Mucosa of rectum (tissue), 2 donors: ENCODE measurements around the gene BLVRA.
"Not testable (repeated sequence)": the region's sequence is repeated elsewhere in the genome, so short reads cannot be mapped to it uniquely, and the experiment has no call there.

ENCODE experiments used
- H3K27ac ChIP-seq, 2 donors: one replicate each; pipeline ENCODE4 v1.7.0; 2013; ENCODE audit warnings: inconsistent platforms in 2 of 2, low read depth in 2 of 2, low read length in 2 of 2
- H3K27me3 ChIP-seq, 2 donors: one replicate each; pipeline ENCODE4 v1.7.0; 2013; ENCODE audit warnings: low read length in 2 of 2; ENCODE audit not compliant: control insufficient read depth in 2 of 2, insufficient read depth in 2 of 2
- H3K36me3 ChIP-seq, 2 donors: one replicate each; pipeline ENCODE4 v1.7.0; 2013; ENCODE audit warnings: low read length in 2 of 2; ENCODE audit not compliant: control insufficient read depth in 2 of 2, insufficient read depth in 2 of 2
- H3K4me1 ChIP-seq, 2 donors: one replicate each; pipeline ENCODE4 v1.7.0; 2013; ENCODE audit warnings: low read length in 2 of 2, mild to moderate bottlenecking in 1 of 2; ENCODE audit not compliant: control insufficient read depth in 2 of 2, insufficient read depth in 2 of 2
- H3K4me3 ChIP-seq, 2 donors: one replicate each; pipeline ENCODE4 v1.7.0; 2013; ENCODE audit warnings: low read length in 2 of 2
- H3K9ac ChIP-seq, 2 donors: one replicate each; pipeline ENCODE4 v1.7.0; 2013; ENCODE audit warnings: low read length in 2 of 2, low read depth in 1 of 2, mild to moderate bottlenecking in 1 of 2
- H3K9me3 ChIP-seq, 2 donors: one replicate each; pipeline ENCODE4 v1.7.0; 2013; ENCODE audit warnings: low read length in 2 of 2; ENCODE audit not compliant: control insufficient read depth in 2 of 2
- donor health status: healthy.
- donor health status: Normal muscosa, but diverticular disease.

Gene BLVRA

GRCh38 chr7:43768887-43769272 lies 10.4 kb downstream of the BLVRA start:
- Histone ChIP-seq H3K4me1 (no peaks in the 10 kb centered on the region), H3K27ac (no peak overlapping the region)

GRCh38 chr7:43769281-43769680 lies 10.8 kb downstream of the BLVRA start:
- no peak overlapping the region for H3K9ac ChIP-seq
- H3K9me3 ChIP-seq = no peaks in the 10 kb centered on the region
- H3K27me3 ChIP-seq = no peaks in the 10 kb centered on the region
- H3K4me1 ChIP-seq = no peaks in the 10 kb centered on the region
- H3K27ac ChIP-seq = no peak overlapping the region
- H3K36me3 ChIP-seq = no peaks in the 10 kb centered on the region
- H3K4me3 ChIP-seq = no peak overlapping the region

More at GRCh38 chr7:43768887-43769272, 10.4 kb downstream of the BLVRA start:
- Histone ChIP-seq H3K36me3 (no peaks in the 10 kb centered on the region), H3K4me3 (no peak overlapping the region), H3K9me3 (no peaks in the 10 kb centered on the region), H3K9ac (no peak overlapping the region), H3K27me3 (no peaks in the 10 kb centered on the region)

- no peak overlapping the region for H3K9ac ChIP-seq
- H3K4me1 ChIP-seq = no peaks in the 10 kb centered on the region
- H3K9me3 ChIP-seq = no peaks in the 10 kb centered on the region
- H3K4me3 ChIP-seq = no peak overlapping the region
- H3K36me3 ChIP-seq = no peaks in the 10 kb centered on the region
- no peaks in the 10 kb centered on the region for H3K27me3 ChIP-seq
- no peak overlapping the region for H3K27ac ChIP-seq
These were observed 11.4 kb downstream of the BLVRA start for GRCh38 chr7:43769791-43770465.

GRCh38 chr7:43771128-43771527 lies 12.6 kb downstream of the BLVRA start:
- no peaks in the 10 kb centered on the region for H3K36me3 ChIP-seq
- no peak overlapping the region for H3K27ac ChIP-seq
- no peaks in the 10 kb centered on the region for H3K27me3 ChIP-seq

GRCh38 chr7:43771573-43771972 lies 13.1 kb downstream of the BLVRA start:
- no peak overlapping the region for H3K27ac ChIP-seq
- H3K36me3 ChIP-seq = no peaks in the 10 kb centered on the region
- H3K4me1 ChIP-seq = no peaks in the 10 kb centered on the region
- no peaks in the 10 kb centered on the region for H3K9me3 ChIP-seq
- H3K9ac ChIP-seq = no peak overlapping the region
- no peak overlapping the region for H3K4me3 ChIP-seq
- no peaks in the 10 kb centered on the region for H3K27me3 ChIP-seq

More at GRCh38 chr7:43771128-43771527, 12.6 kb downstream of the BLVRA start:
- no peak overlapping the region for H3K4me3 ChIP-seq
- no peaks in the 10 kb centered on the region for H3K9me3 ChIP-seq
- H3K9ac ChIP-seq = no peak overlapping the region
- no peaks in the 10 kb centered on the region for H3K4me1 ChIP-seq

GRCh38 chr7:43773268-43773667 lies 14.8 kb downstream of the BLVRA start:
- not testable (repeated sequence) for H3K36me3 ChIP-seq, H3K9me3 ChIP-seq, H3K4me1 ChIP-seq, H3K9ac ChIP-seq, H3K27ac ChIP-seq, H3K4me3 ChIP-seq, H3K27me3 ChIP-seq

- not testable (repeated sequence) for H3K4me3 ChIP-seq, H3K27ac ChIP-seq, H3K9ac ChIP-seq, H3K27me3 ChIP-seq, H3K36me3 ChIP-seq, H3K9me3 ChIP-seq, H3K4me1 ChIP-seq
These were observed 16.8 kb downstream of the BLVRA start for GRCh38 chr7:43775255-43775654.

GRCh38 chr7:43778293-43779044 lies 20.0 kb downstream of the BLVRA start:
- not testable (repeated sequence) for H3K4me3 ChIP-seq, H3K36me3 ChIP-seq, H3K4me1 ChIP-seq, H3K9ac ChIP-seq, H3K27ac ChIP-seq, H3K27me3 ChIP-seq, H3K9me3 ChIP-seq

- Histone ChIP-seq H3K9me3 (no peaks in the 10 kb centered on the region), H3K27ac (no peak overlapping the region), H3K9ac (no peak overlapping the region), H3K27me3 (no peaks in the 10 kb centered on the region), H3K4me3 (no peak overlapping the region), H3K36me3 (no peaks in the 10 kb centered on the region), H3K4me1 (no peaks in the 10 kb centered on the region)
These were observed 20.7 kb downstream of the BLVRA start for GRCh38 chr7:43779045-43779812.
